Activated CD8-positive, alpha-beta T cell treated with anti-CD3 and anti-CD28 coated beads for 36 hours (primary cell): Measurements from ENCODE around the gene RABGAP1L. TPM values are rescaled to one million over a fixed set of nuclear protein-coding genes. Genes with fewer than 3 reads are reported as not detected.
A peak's percentile ranks its signal among the peaks of the same experiment; 100 is the strongest.
"Not testable (repeated sequence)": the region's sequence is repeated elsewhere in the genome, so short reads cannot be mapped to it uniquely, and the experiment has no call there.

Source experiments
- ATAC-seq: fragments of 200-7000 bp; cut with Tn5 transposase; one replicate; pipeline ENCODE4 v1.10.0; 2021; ENCODE audit warnings: mild to moderate bottlenecking, moderate library complexity
- CTCF ChIA-PET: fragments of 350-600 bp; sonication (Branson Sonifier 250); formaldehyde crosslinking; loops from one replicate; lab custom pipeline; 2021; ENCODE audit warnings: antibody characterized with exemption; lab: Charles Lee
- POLR2A ChIA-PET: fragments of 350-600 bp; sonication (Branson Sonifier 250); formaldehyde crosslinking; loops from one replicate; lab custom pipeline; 2021; ENCODE audit warnings: antibody characterized with exemption; lab: Charles Lee
- DNase-seq: peaks from one replicate; pipeline ENCODE4 v3.0.0-alpha.2; 2020
- H3K27ac Mint-ChIP-seq: one replicate; pipeline ENCODE4 v1.8.0; 2021; ENCODE audit warnings: mild to moderate bottlenecking, mixed read lengths
- H3K27me3 Mint-ChIP-seq: one replicate; pipeline ENCODE4 v1.8.0; 2021; ENCODE audit warnings: mixed read lengths
- H3K36me3 Mint-ChIP-seq: one replicate; pipeline ENCODE4 v1.8.0; 2021; ENCODE audit warnings: low read depth, mixed read lengths
- H3K4me1 Mint-ChIP-seq: one replicate; pipeline ENCODE4 v1.8.0; 2021; ENCODE audit warnings: low read depth, mixed read lengths
- H3K4me3 Mint-ChIP-seq: one replicate; pipeline ENCODE4 v1.8.0; 2021; ENCODE audit warnings: mild to moderate bottlenecking, moderate library complexity, mixed read lengths
- H3K9me3 Mint-ChIP-seq: one replicate; pipeline ENCODE4 v1.8.0; 2021; ENCODE audit warnings: mixed read lengths
- intact Hi-C: fragments of 100-400 bp; cut with micrococcal nuclease; formaldehyde crosslinking; loops from one replicate; pipeline ENCODE4 v1.10.0; 2022
- total RNA-seq, 2 experiments: library from RNA; stranded (reverse); gene quantifications; one replicate each; pipeline ENCODE4 v1.2.3, GENCODE V29; 2021
- TF ChIP-seq, protein P1 (sequence below): fragments of 200-600 bp; IDR thresholded peaks from one replicate; pipeline ENCODE4 v1.8.0; 2022; ENCODE audit warnings: antibody characterized with exemption, mild to moderate bottlenecking

RABGAP1L gene
- total RNA-seq, 2 experiments from 2014 or later: 26.9 to 29.4 TPM

DNA sequence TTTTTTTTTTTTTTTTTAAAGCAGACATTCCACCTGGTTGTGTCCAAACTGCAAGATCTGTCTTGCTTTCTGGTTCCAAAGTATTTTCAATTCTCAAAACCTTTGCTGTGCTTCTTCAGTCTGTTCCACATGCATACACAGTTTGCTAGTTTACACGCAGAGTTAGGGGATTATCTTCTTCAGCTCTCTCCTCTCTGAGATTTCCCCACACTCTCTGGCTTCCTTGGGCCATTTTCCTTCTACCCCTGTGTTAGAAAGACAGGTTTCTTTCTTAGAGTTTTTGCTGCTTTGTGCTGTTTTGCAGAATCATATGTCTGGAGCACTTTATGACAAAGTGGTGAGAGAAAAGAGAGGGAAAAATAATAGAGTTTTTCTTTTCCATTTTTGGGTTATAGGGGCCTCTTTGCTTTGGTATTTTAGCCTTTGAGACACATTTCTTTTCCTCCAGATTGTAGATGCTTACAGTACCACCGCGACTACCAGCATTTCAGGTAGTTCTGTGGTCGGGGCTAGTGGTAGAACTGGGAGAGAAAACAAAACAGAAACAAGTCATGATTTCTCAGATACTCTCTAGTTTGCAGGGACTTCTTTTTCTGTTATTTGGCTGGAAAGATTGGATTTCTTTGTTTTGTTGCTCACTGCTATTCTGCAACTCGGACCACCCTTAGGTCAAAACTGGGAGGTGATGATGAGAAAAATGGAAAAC is 66.3 kb downstream of the RABGAP1L start:
- ChIA-PET POLR2A (no interaction called here), CTCF (no interaction called here)
- Mint-ChIP-seq H3K4me3 (no peak overlapping the region), H3K9me3 (peaks cover 6% of the 10 kb centered on the region), H3K4me1 (peaks cover 16% of the 10 kb centered on the region), H3K36me3 (peaks cover 38% of the 10 kb centered on the region), H3K27ac (no peak overlapping the region), H3K27me3 (no peaks in the 10 kb centered on the region)
- TF ChIP-seq, protein P1, sequence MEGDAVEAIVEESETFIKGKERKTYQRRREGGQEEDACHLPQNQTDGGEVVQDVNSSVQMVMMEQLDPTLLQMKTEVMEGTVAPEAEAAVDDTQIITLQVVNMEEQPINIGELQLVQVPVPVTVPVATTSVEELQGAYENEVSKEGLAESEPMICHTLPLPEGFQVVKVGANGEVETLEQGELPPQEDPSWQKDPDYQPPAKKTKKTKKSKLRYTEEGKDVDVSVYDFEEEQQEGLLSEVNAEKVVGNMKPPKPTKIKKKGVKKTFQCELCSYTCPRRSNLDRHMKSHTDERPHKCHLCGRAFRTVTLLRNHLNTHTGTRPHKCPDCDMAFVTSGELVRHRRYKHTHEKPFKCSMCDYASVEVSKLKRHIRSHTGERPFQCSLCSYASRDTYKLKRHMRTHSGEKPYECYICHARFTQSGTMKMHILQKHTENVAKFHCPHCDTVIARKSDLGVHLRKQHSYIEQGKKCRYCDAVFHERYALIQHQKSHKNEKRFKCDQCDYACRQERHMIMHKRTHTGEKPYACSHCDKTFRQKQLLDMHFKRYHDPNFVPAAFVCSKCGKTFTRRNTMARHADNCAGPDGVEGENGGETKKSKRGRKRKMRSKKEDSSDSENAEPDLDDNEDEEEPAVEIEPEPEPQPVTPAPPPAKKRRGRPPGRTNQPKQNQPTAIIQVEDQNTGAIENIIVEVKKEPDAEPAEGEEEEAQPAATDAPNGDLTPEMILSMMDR: no peak
- intact Hi-C loops: no loop called here
- ATAC-seq (no peak), DNase-seq (peak; percentile 5)

DNA sequence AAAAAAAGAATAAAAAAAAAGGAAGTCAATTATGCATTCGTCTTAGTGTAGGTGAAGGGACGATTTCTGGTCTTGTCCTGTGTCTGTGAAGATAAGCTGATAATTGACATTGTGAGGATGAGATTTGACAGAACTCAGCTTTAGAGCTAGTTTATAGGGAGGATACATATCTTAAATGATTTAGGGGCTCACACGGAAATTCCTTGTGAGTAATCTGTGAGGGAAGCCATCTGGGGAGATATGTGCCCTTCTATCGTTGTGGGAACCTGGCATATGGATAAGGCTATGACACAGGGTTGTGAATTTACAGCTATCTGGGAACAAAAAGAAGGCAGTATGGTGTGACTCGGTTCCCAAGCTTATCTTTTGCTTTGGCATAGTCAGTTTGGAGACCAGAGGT is 71.1 kb downstream of the RABGAP1L start:
- Mint-ChIP-seq H3K27me3 (no peaks in the 10 kb centered on the region), H3K27ac (no peak overlapping the region), H3K4me1 (peaks cover 12% of the 10 kb centered on the region), H3K4me3 (no peak overlapping the region), H3K36me3 (peaks cover 42% of the 10 kb centered on the region), H3K9me3 (peaks cover 7% of the 10 kb centered on the region)
- POLR2A ChIA-PET: no interaction called here
- TF ChIP-seq, protein P1: no peak
- DNase-seq: no peak
- intact Hi-C loops: no loop called here
- ATAC-seq: no peak
- CTCF ChIA-PET: interaction anchor here (1.2 kb wide), 1 partner anchor 11 kb away, joined by 4 read pairs; no protein-coding TSS in a partner anchor

DNA sequence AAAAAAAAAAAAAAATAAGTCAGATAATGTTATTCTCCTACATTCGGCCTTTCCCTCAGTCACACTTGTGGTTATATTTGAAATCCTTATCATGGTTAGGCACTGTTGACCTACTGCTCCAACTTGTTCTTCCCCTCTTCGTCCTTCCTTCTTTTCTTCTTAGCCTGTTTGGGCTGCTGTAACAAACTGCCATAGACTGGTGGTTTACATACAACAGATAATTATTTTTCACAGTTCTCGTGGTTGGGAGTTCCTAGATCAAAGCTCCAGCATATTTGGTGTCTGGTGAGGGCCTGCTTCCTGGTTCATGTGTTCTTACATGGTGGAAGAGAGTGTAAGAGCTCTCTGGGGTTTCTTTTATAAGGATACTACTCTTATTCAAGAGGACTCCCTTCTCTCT is 73.4 kb downstream of the RABGAP1L start:
- H3K36me3 Mint-ChIP-seq: peaks cover 30% of the 10 kb centered on the region
- H3K9me3 Mint-ChIP-seq: peaks cover 7% of the 10 kb centered on the region
- intact Hi-C loops: no loop called here
- no peaks in the 10 kb centered on the region for H3K4me1 Mint-ChIP-seq
- no peak overlapping the region for H3K27ac Mint-ChIP-seq
- CTCF ChIA-PET: no interaction called here
- DNase-seq (no peak), ATAC-seq (no peak)
- TF ChIP-seq, protein P1: no peak
- no peaks in the 10 kb centered on the region for H3K27me3 Mint-ChIP-seq
- no peak overlapping the region for H3K4me3 Mint-ChIP-seq
- POLR2A ChIA-PET: no interaction called here

DNA sequence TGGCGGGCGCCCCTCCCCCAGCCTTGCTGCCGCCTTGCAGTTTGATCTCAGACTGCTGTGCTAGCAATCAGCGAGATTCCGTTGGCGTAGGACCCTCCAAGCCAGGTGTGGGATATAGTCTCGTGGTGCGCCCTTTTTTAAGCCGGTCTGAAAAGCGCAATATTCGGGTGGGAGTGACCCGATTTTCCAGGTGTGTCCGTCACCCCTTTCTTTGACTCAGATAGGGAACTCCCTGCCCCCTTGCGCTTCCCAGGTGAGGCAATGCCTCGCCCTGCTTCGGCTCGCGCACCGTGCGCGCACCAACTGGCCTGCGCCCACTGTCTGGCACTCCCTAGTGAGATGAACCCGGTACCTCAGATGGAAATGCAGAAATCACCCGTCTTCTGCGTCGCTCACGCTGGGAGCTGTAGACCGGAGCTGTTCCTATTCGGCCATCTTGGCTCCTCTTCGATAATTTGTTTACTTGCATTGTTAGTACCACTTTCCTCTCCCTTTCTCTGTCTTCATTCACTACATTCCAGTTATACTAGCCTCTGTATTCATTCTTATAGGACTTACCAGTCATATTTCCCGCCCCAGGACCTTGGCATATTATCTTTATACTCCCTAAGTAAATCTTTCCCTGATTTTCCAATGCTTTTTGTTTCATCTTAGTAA is 79.7 kb downstream of the RABGAP1L start:
- H3K4me1 Mint-ChIP-seq, DNase-seq, POLR2A ChIA-PET, H3K27me3 Mint-ChIP-seq, intact Hi-C loops, H3K4me3 Mint-ChIP-seq, H3K36me3 Mint-ChIP-seq, H3K27ac Mint-ChIP-seq, H3K9me3 Mint-ChIP-seq, ATAC-seq: not testable (repeated sequence)
- CTCF ChIA-PET: interaction anchor here (0.7 kb wide), 1 partner anchor 239 kb away, joined by 3 read pairs; no protein-coding TSS in a partner anchor

DNA sequence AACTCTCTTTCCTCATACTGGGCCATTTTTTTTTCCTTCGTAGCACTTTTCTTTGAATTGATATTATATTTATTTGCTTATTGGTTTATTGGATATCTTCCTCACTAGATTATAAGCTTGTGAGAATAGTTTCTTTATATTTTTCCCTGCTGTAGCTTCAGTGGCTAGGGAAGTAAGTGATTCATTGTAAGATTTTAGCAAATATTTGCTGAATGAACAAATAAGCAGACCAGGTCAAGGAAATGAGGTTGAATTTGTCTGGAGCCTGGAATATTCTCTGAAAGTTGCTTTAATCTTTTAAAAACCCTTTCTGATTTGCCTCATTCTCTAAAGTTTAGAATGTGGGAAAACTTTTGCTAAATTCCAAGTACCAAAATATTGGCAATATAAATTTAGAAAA is 80.2 kb downstream of the RABGAP1L start:
- ChIA-PET CTCF (interaction anchor here (0.7 kb wide), 1 partner anchor 240 kb away, joined by 3 read pairs; no protein-coding TSS in a partner anchor), POLR2A (no interaction called here)
- Mint-ChIP-seq H3K4me3 (no peak overlapping the region), H3K27ac (no peak overlapping the region), H3K27me3 (no peaks in the 10 kb centered on the region), H3K9me3 (no peaks in the 10 kb centered on the region), H3K36me3 (peaks cover 9% of the 10 kb centered on the region), H3K4me1 (no peaks in the 10 kb centered on the region)
- DNase-seq (no peak), ATAC-seq (no peak)
- TF ChIP-seq, protein P1: no peak
- intact Hi-C loops: no loop called here
